Breast epithelium (tissue), 4 donors: Measurements from ENCODE around the gene HGFAC. TPM values are rescaled to one million over a fixed set of nuclear protein-coding genes. Genes with fewer than 3 reads are reported as not detected.

Source experiments
- DNase-seq, 2 donors: peaks; one replicate each; pipeline ENCODE4 v3.0.0-alpha.2; 2019; ENCODE audit warnings: low spot score in 2 of 2
- H3K27ac ChIP-seq, 2 donors: fragments of 200-600 bp; sonication (generic) in 1 of 2; one replicate each; pipeline ENCODE4 v1.5.1; 2016 to 2019; ENCODE audit warnings: mild to moderate bottlenecking in 1 of 2
- H3K27me3 ChIP-seq, 2 donors: fragments of 200-600 bp; sonication (generic) in 1 of 2; one replicate each; pipeline versions ENCODE4 v1.5.1 to v1.6.0; 2017 to 2019; ENCODE audit warnings: control low read depth in 1 of 2, mild to moderate bottlenecking in 1 of 2
- H3K36me3 ChIP-seq: fragments of 200-600 bp; one replicate; pipeline ENCODE4 v1.5.1; 2019
- H3K4me1 ChIP-seq, 2 donors: fragments of 200-600 bp; sonication (generic); one replicate each; pipeline ENCODE4 v1.5.1; 2016 to 2019; ENCODE audit warnings: control low read depth in 1 of 2
- H3K4me3 ChIP-seq, 3 donors: fragments of 200-600 bp; sonication (generic); 1 replicate in 2 of 3; 2 replicates in 1 of 3; pipeline ENCODE4 v1.5.1; 2016 to 2019; ENCODE audit warnings: mild to moderate bottlenecking in 3 of 3, moderate library complexity in 2 of 3
- H3K9me3 ChIP-seq, 2 donors: fragments of 200-600 bp; sonication (generic) in 1 of 2; one replicate each; pipeline ENCODE4 v1.5.1; 2016 to 2019; ENCODE audit warnings: control low read depth in 1 of 2
- CTCF ChIP-seq, 3 donors: fragments of 450-650 bp; IDR thresholded peaks; one replicate each; pipeline ENCODE4 v1.5.1; 2016 to 2017; ENCODE audit warnings: antibody characterized with exemption in 3 of 3, mild to moderate bottlenecking in 3 of 3, moderate library complexity in 3 of 3
- POLR2A ChIP-seq: fragments of 450-650 bp; IDR thresholded peaks from one replicate; pipeline ENCODE4 v1.6.1; 2016; ENCODE audit warnings: antibody characterized with exemption, mild to moderate bottlenecking, moderate library complexity
- POLR2AphosphoS5 ChIP-seq, 3 donors: sonication (generic); formaldehyde crosslinking; IDR thresholded peaks; one replicate each; pipeline ENCODE4 v1.6.1; 2017; ENCODE audit warnings: antibody characterized with exemption in 3 of 3
- intact Hi-C: fragments of 100-400 bp; cut with DNase I; formaldehyde crosslinking; loops from one replicate; pipeline ENCODE4 v1.15.1; 2023; ENCODE audit warnings: low total_unique reads
- total RNA-seq, 3 donors: library from RNA; depleted of rRNA; stranded (reverse); fragments of >200 nt; gene quantifications; one replicate each; pipeline ENCODE4 v1.1.0, GENCODE V29; 2016

The HGFAC gene
- total RNA-seq, 3 donors from 2014 or later = 0.59 to 1.3 TPM; not detected in 1

GRCh38 chr4:3464911-3465697 is 23.3 kb downstream of the HGFAC start:
- TF ChIP-seq CTCF (IDR thresholded peaks at IDR 0.05) (no peak), POLR2A (no peak), POLR2AphosphoS5 (IDR thresholded peaks at IDR 0.05) (no peak)
- Histone ChIP-seq H3K36me3 (no peaks in the 10 kb centered on the region), H3K4me1 (peaks cover 5 to 6% of the 10 kb centered on the region in 2 donors), H3K27ac (no peak overlapping the region), H3K9me3 (no peaks in the 10 kb centered on the region), H3K4me3 (no peak overlapping the region), H3K27me3 (peaks cover 0 to 25% of the 10 kb centered on the region in 2 donors)
- no peak for DNase-seq
- intact Hi-C loops = no loop called here

GRCh38 chr4:3465698-3466671 is 24.2 kb downstream of the HGFAC start:
- DNase-seq = no peak
- H3K27ac ChIP-seq = no peak overlapping the region
- H3K9me3 ChIP-seq = no peaks in the 10 kb centered on the region
- H3K36me3 ChIP-seq = no peaks in the 10 kb centered on the region
- H3K4me1 ChIP-seq = peaks cover 3 to 6% of the 10 kb centered on the region in 2 donors
- intact Hi-C loops = no loop called here
- H3K4me3 ChIP-seq = peak overlapping the region in 1 of 3 donors; percentile 19
- no peak for TF ChIP-seq POLR2AphosphoS5 (IDR thresholded peaks at IDR 0.05)
- no peak for TF ChIP-seq POLR2A
- no peak for TF ChIP-seq CTCF (IDR thresholded peaks at IDR 0.05)
- peaks cover 0 to 25% of the 10 kb centered on the region in 2 donors for H3K27me3 ChIP-seq

- Histone ChIP-seq H3K27ac (no peak overlapping the region), H3K4me1 (peaks cover 0 to 6% of the 10 kb centered on the region in 2 donors), H3K36me3 (no peaks in the 10 kb centered on the region), H3K9me3 (no peaks in the 10 kb centered on the region), H3K27me3 (peaks cover 0 to 25% of the 10 kb centered on the region in 2 donors), H3K4me3 (no peak overlapping the region)
- no peak for DNase-seq
- TF ChIP-seq POLR2A (no peak), POLR2AphosphoS5 (IDR thresholded peaks at IDR 0.05) (no peak), CTCF (IDR thresholded peaks at IDR 0.05) (no peak)
- intact Hi-C loops = no loop called here
These were observed 25.2 kb downstream of the HGFAC start for GRCh38 chr4:3466691-3467600.

GRCh38 chr4:3467601-3468031 is 25.8 kb downstream of the HGFAC start:
- no peak overlapping the region for H3K27ac ChIP-seq
- no peak overlapping the region for H3K4me3 ChIP-seq
- DNase-seq = no peak
- peaks cover 0 to 25% of the 10 kb centered on the region in 2 donors for H3K27me3 ChIP-seq
- no peaks in the 10 kb centered on the region for H3K9me3 ChIP-seq
- H3K4me1 ChIP-seq = peaks cover 0 to 3% of the 10 kb centered on the region in 2 donors
- H3K36me3 ChIP-seq = no peaks in the 10 kb centered on the region
- TF ChIP-seq CTCF (IDR thresholded peaks at IDR 0.05) (no peak), POLR2A (no peak), POLR2AphosphoS5 (IDR thresholded peaks at IDR 0.05) (no peak)
- intact Hi-C loops = no loop called here
